NCI-H2196 (cell line): Measurements from ENCODE around the gene DMD.
"Not testable (repeated sequence)": the region's sequence is repeated elsewhere in the genome, so short reads cannot be mapped to it uniquely, and the experiment has no call there.

ENCODE experiments used
- DNase-seq: peaks from one replicate; lab custom pipeline; 2025; ENCODE audit not compliant: unreplicated experiment; lab: John Stamatoyannopoulos, UW

Gene DMD

GRCh38 chrX:32644476-32645245 is 566.7 kb downstream of the DMD start:
- DNase-seq: no peak

- DNase-seq: no peak
Observed at GRCh38 chrX:32642283-32642682, 569.1 kb downstream of the DMD start.

GRCh38 chrX:32618154-32618553 is 593.2 kb downstream of the DMD start:
- no peak for DNase-seq

DNA sequence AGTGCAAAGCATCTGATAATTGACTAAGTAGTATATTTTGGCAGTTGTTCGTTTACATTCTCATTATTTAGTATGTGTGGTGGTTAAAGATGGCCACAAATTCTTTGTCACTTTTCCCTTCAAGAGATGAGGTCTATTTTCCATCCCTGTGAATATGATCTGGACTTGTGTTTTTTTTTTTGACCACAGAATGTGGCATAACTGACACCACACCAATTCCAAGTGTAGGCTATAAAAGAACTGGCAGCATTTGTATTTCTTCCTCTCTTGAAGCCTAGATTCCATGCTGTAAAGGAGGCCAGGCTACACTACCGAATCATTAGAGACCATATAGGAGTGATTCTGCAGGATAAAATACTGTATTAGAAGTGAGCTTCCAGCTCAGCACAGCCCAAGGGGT is 596.6 kb downstream of the DMD start:
- DNase-seq: no peak

DNA sequence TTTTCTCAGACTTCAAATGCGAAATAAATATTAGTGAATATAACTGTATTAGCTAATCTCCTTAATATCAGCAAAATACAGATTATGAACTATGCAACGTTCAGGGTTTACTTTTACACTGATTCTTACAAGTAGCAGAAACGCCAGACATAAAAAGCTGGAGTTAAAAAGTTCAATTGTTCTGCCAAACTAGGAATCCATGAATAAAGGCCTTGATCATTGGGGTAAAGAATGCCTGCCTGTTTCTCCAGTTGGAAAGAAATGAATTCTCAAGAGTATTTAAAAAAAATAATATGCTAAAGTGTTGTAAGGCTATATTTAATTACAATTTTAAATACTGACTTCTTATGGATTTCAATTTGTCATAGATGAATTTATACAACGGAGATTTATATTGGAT is 612.2 kb downstream of the DMD start:
- no peak for DNase-seq

GRCh38 chrX:32598707-32599106 is 612.6 kb downstream of the DMD start:
- no peak for DNase-seq

GRCh38 chrX:32597777-32598176 is 613.6 kb downstream of the DMD start:
- no peak for DNase-seq

DNA sequence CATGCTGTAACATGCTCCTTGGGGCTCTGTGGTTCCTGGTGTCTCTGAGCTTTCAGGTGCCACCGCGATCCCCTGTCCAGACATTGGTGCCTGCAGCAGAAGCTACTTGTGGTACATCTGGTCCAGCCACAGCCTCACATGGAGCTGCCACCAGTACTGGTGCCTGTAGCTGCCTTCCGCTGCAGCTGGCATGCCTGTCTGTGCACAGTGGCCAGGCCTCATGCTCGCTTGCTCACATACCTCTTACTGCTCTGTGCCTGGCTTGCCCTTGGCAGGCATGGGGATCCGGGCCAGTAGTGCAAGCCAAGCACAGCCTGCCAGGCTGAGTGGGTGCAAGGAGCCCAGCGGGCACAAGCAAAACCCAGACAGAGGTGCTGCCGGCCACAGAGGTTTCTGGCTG is 618.6 kb downstream of the DMD start:
- DNase-seq: no peak

DNA sequence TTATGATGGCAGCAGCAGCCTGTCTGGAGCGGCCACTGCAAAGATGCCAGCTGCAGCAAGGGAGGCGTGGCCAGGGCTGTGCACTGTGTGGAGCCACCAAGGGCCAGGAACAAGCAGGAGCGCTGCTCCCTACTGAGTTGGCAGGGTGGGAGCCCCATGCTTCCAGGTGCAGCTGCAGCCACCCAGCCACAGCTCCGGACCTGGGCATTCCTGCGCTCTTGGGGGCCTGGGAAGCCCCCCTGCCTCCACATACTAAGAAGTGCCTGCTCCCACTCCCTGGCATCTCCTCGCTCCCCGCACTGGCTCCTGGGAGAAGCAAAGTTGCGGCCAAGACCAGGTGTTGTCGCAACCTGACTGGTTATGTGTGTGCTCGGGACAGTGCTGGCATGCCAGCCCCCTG is 619.8 kb downstream of the DMD start:
- DNase-seq: no peak

GRCh38 chrX:32582729-32583128 is 628.6 kb downstream of the DMD start:
- DNase-seq: no peak

DNA sequence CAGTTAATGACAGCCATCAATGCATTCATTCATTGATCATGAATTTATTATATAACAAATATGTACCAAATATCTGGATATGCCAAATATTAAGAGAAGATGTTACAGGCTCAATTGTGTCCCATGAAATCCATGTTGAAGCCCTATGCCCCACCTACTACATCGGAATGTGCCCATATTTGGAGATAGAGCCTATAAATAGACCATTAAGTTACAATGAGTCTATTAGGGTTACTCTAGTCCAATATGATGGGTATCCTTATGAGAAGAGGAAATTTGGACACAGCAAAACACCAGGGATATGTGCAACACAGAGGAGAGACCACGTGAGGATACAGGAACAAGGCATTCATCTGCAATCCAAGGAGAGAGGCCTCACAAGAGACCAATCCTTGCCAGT is 634.5 kb downstream of the DMD start:
- no peak for DNase-seq

- no peak for DNase-seq
Observed at GRCh38 chrX:32572644-32573043, 638.7 kb downstream of the DMD start.

DNA sequence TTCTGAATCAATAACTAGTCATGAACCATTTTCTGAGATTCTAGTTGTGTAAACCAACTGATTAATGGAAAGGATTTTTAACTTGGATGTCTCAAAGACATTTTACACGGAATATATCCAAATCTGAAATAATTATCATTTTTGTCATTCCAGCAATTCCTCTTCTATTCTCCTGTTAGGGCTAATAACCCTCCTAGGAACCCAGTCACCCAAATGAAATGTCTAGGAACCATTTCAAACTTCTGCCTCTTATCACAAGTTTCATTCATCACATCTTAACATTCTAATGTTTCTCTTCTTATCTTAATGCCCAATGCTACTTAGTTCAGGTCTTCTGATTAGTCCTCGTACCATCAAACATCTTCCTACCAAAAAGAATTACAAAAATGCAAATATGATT is 639.8 kb downstream of the DMD start:
- no peak for DNase-seq

- no peak for DNase-seq
Observed at GRCh38 chrX:32562261-32562660, 649.1 kb downstream of the DMD start.

DNA sequence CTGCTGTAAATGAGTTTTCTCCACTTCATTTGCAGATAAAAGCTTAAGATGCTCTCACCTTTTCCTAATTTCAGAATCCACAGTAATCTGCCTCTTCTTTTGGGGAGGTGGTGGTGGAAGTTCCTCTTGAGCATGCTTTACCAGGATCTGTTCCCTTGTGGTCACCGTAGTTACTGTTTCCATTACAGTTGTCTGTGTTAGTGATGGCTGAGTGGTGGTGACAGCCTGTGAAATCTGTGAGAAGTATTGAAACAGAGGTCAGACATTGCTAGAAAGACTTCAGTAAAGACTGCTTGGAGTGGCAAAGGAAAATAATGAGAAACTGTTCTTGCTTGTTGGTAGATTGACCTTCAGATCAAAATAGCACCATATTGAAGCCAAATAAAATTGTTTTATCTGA is 666.2 kb downstream of the DMD start:
- no peak for DNase-seq

- DNase-seq: no peak
Observed at GRCh38 chrX:32538554-32538953, 672.8 kb downstream of the DMD start.

GRCh38 chrX:32533848-32534247 is 677.5 kb downstream of the DMD start:
- DNase-seq: no peak

DNA sequence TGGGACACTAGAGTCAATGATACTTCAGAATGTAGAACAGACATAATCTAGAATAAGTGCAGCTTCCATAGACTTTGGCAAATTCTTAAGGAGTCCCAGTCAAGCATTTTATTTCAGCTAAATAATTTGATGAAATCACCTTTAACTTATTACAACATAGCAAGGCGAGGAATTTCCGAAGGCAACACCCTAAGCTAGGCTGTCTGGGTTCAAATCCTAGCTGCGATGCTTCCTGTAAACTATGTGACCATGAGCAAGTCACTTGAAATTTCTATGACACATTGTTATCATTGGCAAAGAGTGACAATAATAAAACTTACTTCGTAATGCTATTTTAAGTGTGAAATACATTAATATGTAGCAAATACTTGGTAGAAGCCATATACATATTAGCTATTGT is 679.1 kb downstream of the DMD start:
- DNase-seq: no peak

- DNase-seq: peak; percentile 4
Observed at GRCh38 chrX:32530802-32531403, 680.4 kb downstream of the DMD start.

- DNase-seq: not testable (repeated sequence)
Observed at GRCh38 chrX:32528451-32528850, 682.9 kb downstream of the DMD start.

DNA sequence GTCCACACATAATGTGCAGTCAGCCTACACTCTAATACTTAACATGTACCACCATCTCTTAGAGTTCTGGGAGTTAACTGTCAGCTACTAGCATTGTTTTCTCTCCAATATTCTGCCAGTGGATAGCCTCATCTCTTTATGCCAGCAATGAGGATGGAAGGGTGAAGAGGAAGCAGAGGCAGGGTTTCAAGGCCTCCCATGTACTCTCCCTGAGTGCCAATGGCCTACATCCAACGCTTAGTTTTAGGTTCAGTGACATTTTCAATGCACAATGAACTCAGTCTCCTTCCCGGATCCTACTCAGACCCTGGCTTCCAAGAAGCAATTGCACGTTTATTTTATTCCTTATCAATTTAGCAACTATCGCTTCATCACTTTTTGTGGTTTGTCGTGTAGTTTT is 686.1 kb downstream of the DMD start:
- no peak for DNase-seq

DNA sequence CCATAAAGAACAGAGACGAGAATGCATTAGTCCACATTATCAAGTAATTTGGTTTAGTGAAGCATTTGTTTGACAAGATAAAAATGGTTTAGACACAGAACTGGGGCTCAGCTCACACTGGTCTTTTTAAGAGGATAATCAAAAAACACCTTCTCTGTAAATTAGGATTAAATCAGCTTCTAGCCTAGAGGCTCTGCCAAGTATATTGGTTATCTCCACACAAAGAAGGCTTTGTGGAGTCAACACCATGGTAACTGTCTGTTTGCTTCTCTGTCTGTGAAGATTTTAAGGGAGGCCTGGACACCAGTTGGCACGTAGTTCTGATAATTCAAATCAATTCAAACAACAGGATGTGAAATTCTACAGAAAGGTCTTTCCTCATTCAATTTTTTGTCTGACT is 687.0 kb downstream of the DMD start:
- no peak for DNase-seq

DNA sequence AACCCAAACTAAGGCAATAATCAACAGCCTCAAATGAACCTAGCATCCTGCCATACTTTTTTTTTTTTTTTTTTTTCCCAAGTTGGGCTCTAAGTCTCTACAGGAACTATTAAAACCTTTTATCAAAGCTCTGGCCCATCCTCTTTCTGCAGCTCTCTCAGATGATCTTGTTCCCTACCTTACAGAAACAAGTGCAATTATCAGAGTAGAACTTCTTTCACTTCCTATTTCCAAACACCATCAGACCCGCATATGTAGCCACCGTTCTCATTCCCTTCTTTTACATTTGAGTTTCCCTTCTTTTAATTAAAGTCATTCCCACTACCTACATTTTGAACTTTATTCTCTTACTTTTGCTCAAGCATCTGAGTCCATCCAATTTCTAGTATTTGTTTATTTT is 690.6 kb downstream of the DMD start:
- DNase-seq: no peak
